Measurements from ENCODE around the gene DEPDC1. TPM values are rescaled to one million over a fixed set of nuclear protein-coding genes. Genes with fewer than 3 reads are reported as not detected.
A peak's percentile ranks its signal among the peaks of the same experiment; 100 is the strongest.
"Not testable (repeated sequence)": the region's sequence is repeated elsewhere in the genome, so short reads cannot be mapped to it uniquely, and the experiment has no call there.

DEPDC1 gene
- total RNA-seq = 0.56 TPM
- long read RNA-seq, full-length matches to known transcripts = 1 of 1 reads
- long read RNA-seq, partial matches to known transcripts = 0 of 1 reads
- long read RNA-seq, other reads (novel, unspliced or antisense) = 0 of 1 reads

- DNase-seq (peak; percentile 98), ATAC-seq (ENCODE audit: poor library complexity) (peak; percentile 100)
- intact Hi-C loops (cut with DNase I) = no loop called here
Measured at GRCh38 chr1:68496680-68497357, at the start of gene DEPDC1. Gene DEPDC1, minus strand, starts transcription at chr1:68497082. Its CDS starts 83 bp downstream, at chr1:68496999.

GRCh38 chr1:68544651-68545050 is 47.8 kb upstream of the DEPDC1 start:
- no peak for ATAC-seq (ENCODE audit: poor library complexity)
- no peak for DNase-seq
- intact Hi-C loops (cut with DNase I) = no loop called here

- ATAC-seq (ENCODE audit: poor library complexity) (no peak), DNase-seq (no peak)
- intact Hi-C loops (cut with DNase I) = no loop called here
Measured at GRCh38 chr1:68542586-68542985, 45.7 kb upstream of the DEPDC1 start.

- intact Hi-C loops (cut with DNase I) = no loop called here
- no peak for ATAC-seq (ENCODE audit: poor library complexity)
Measured at GRCh38 chr1:68538941-68539340, 42.1 kb upstream of the DEPDC1 start.

GRCh38 chr1:68528243-68528642 is 31.4 kb upstream of the DEPDC1 start:
- ATAC-seq (ENCODE audit: poor library complexity) = no peak
- intact Hi-C loops (cut with DNase I) = no loop called here
- DNase-seq = no peak

More at GRCh38 chr1:68538941-68539340, 42.1 kb upstream of the DEPDC1 start:
- no peak for DNase-seq

GRCh38 chr1:68525781-68526180 is 28.9 kb upstream of the DEPDC1 start:
- intact Hi-C loops (cut with DNase I) = no loop called here
- no peak for DNase-seq
- no peak for ATAC-seq (ENCODE audit: poor library complexity)

GRCh38 chr1:68521286-68521685 is 24.4 kb upstream of the DEPDC1 start:
- DNase-seq = no peak
- ATAC-seq (ENCODE audit: poor library complexity) = no peak
- intact Hi-C loops (cut with DNase I) = no loop called here

GRCh38 chr1:68516066-68516465 is 19.2 kb upstream of the DEPDC1 start:
- intact Hi-C loops (cut with DNase I) = no loop called here
- DNase-seq (no peak), ATAC-seq (ENCODE audit: poor library complexity) (no peak)

GRCh38 chr1:68511254-68511653 is 14.4 kb upstream of the DEPDC1 start:
- intact Hi-C loops (cut with DNase I) = no loop called here
- ATAC-seq (ENCODE audit: poor library complexity) (no peak), DNase-seq (no peak)

- intact Hi-C loops (cut with DNase I) = no loop called here
- DNase-seq = no peak
- ATAC-seq (ENCODE audit: poor library complexity) = no peak
Measured at GRCh38 chr1:68506386-68506785, 9.5 kb upstream of the DEPDC1 start.

- no peak for ATAC-seq (ENCODE audit: poor library complexity)
- no peak for DNase-seq
- intact Hi-C loops (cut with DNase I) = no loop called here
Measured at GRCh38 chr1:68503085-68503484, 6.2 kb upstream of the DEPDC1 start.

- no peak for DNase-seq
- no peak for ATAC-seq (ENCODE audit: poor library complexity)
Measured at GRCh38 chr1:68497358-68497698, 446 bp upstream of the DEPDC1 start.

GRCh38 chr1:68495968-68496679 is 758 bp downstream of the DEPDC1 start:
- ATAC-seq (ENCODE audit: poor library complexity) (no peak), DNase-seq (no peak)
- intact Hi-C loops (cut with DNase I) = no loop called here

More at GRCh38 chr1:68497358-68497698, 446 bp upstream of the DEPDC1 start:
- intact Hi-C loops (cut with DNase I) = no loop called here

GRCh38 chr1:68495532-68495931 is 1.4 kb downstream of the DEPDC1 start:
- ATAC-seq (ENCODE audit: poor library complexity) (no peak), DNase-seq (no peak)
- intact Hi-C loops (cut with DNase I) = no loop called here

- intact Hi-C loops (cut with DNase I) = no loop called here
- no peak for ATAC-seq (ENCODE audit: poor library complexity)
- DNase-seq = no peak
Measured at GRCh38 chr1:68493193-68493592, 3.7 kb downstream of the DEPDC1 start.

GRCh38 chr1:68492255-68492654 is 4.6 kb downstream of the DEPDC1 start:
- ATAC-seq (ENCODE audit: poor library complexity); DNase-seq; intact Hi-C loops (cut with DNase I): not testable (repeated sequence)

GRCh38 chr1:68490046-68490651 is 6.7 kb downstream of the DEPDC1 start:
- DNase-seq (no peak), ATAC-seq (ENCODE audit: poor library complexity) (no peak)
- intact Hi-C loops (cut with DNase I) = no loop called here

GRCh38 chr1:68485431-68486022 is 11.4 kb downstream of the DEPDC1 start:
- intact Hi-C loops (cut with DNase I) = no loop called here
- ATAC-seq (ENCODE audit: poor library complexity) = no peak
- no peak for DNase-seq

GRCh38 chr1:68484618-68485017 is 12.3 kb downstream of the DEPDC1 start:
- ATAC-seq (ENCODE audit: poor library complexity) (no peak), DNase-seq (no peak)
- intact Hi-C loops (cut with DNase I) = no loop called here
